Gastroesophageal sphincter (tissue), 4 donors: ENCODE results near the gene KRT25. TPM values are rescaled to one million over a fixed set of nuclear protein-coding genes. Genes with fewer than 3 reads are reported as not detected.

Source experiments
- ATAC-seq: fragments of 150-250 bp; one replicate; pipeline ENCODE4 v1.9.1; 2016; ENCODE audit warnings: mild to moderate bottlenecking, moderate library complexity
- H3K27ac ChIP-seq, 4 donors: fragments of 200-600 bp; sonication (generic) in 3 of 4; 1 replicate in 3 of 4; 2 replicates in 1 of 4; pipeline ENCODE4 v1.5.1; 2016 to 2019
- H3K27me3 ChIP-seq: fragments of 200-600 bp; sonication (generic); one replicate; pipeline ENCODE4 v1.5.1; 2019
- H3K36me3 ChIP-seq, 2 donors: fragments of 200-600 bp; sonication (generic); one replicate each; pipeline ENCODE4 v1.5.1; 2019; ENCODE audit warnings: control low read depth in 1 of 2
- H3K4me1 ChIP-seq, 3 donors: fragments of 200-600 bp; sonication (generic); 1 replicate in 2 of 3; 2 replicates in 1 of 3; pipeline ENCODE4 v1.5.1; 2016 to 2019; ENCODE audit warnings: control low read depth in 2 of 3
- H3K4me3 ChIP-seq, 2 donors: fragments of 200-600 bp; sonication (generic); one replicate each; pipeline ENCODE4 v1.5.1; 2019; ENCODE audit warnings: mild to moderate bottlenecking in 1 of 2, moderate library complexity in 1 of 2
- H3K9me3 ChIP-seq, 3 donors: fragments of 200-600 bp; sonication (generic); one replicate each; pipeline ENCODE4 v1.5.1; 2017 to 2019; ENCODE audit warnings: control low read depth in 2 of 3
- CTCF ChIP-seq, 4 experiments: fragments of 200-600 bp in 2 of 4; fragments of 450-650 bp in 2 of 4; sonication (generic) in 1 of 4; IDR thresholded peaks; one replicate each; pipeline ENCODE4 v1.5.1; 2017 to 2019; ENCODE audit warnings: antibody characterized with exemption in 4 of 4, mild to moderate bottlenecking in 2 of 4, moderate library complexity in 2 of 4
- EP300 ChIP-seq: sonication (generic); formaldehyde crosslinking; IDR thresholded peaks from one replicate; pipeline ENCODE4 v1.6.1; 2017; ENCODE audit warnings: antibody characterized with exemption, mild to moderate bottlenecking
- POLR2A ChIP-seq, 2 donors: fragments of 450-650 bp; IDR thresholded peaks; one replicate each; pipeline ENCODE4 v1.6.1; 2017; ENCODE audit warnings: antibody characterized with exemption in 2 of 2, mild to moderate bottlenecking in 2 of 2, moderate library complexity in 1 of 2
- POLR2AphosphoS5 ChIP-seq: sonication (generic); formaldehyde crosslinking; IDR thresholded peaks from one replicate; pipeline ENCODE4 v1.6.1; 2017; ENCODE audit warnings: antibody characterized with exemption
- WGBS, 2 donors: methylation state at CpG; one replicate each; pipeline ENCODE4 v1.1.5; 2018; ENCODE audit warnings: low coverage in 1 of 2; 5-methylcytosine and 5-hydroxymethylcytosine counted together
- total RNA-seq, 4 donors: library from RNA; depleted of rRNA; stranded (reverse); fragments of >200 nt; gene quantifications; one replicate each; pipeline ENCODE4 v1.1.0, GENCODE V29; 2016

Gene KRT25
- total RNA-seq, 4 donors from 2014 or later = not detected

- no peak overlapping the region for H3K4me3 ChIP-seq
- no peaks in the 10 kb centered on the region for H3K4me1 ChIP-seq
- 73% methylated on average over 3 to 12 of the region's 27 CpGs for WGBS, 2 donors
- TF ChIP-seq POLR2AphosphoS5 (no peak), CTCF (IDR thresholded peaks at IDR 0.05) (no peak), POLR2A (IDR thresholded peaks at IDR 0.05) (no peak), EP300 (no peak)
- no peaks in the 10 kb centered on the region for H3K9me3 ChIP-seq
- no peak for ATAC-seq
- H3K36me3 ChIP-seq = no peaks in the 10 kb centered on the region
- no peak overlapping the region for H3K27ac ChIP-seq
- peaks cover 93% of the 10 kb centered on the region for H3K27me3 ChIP-seq
These were observed 41.7 kb upstream of the KRT25 start for GRCh38 chr17:40796846-40797245.

- H3K4me3 ChIP-seq = no peak overlapping the region
- no peak overlapping the region for H3K27ac ChIP-seq
- 77 to 78% methylated on average over 9 to 10 of the region's 10 CpGs for WGBS, 2 donors
- no peaks in the 10 kb centered on the region for H3K36me3 ChIP-seq
- H3K27me3 ChIP-seq = peaks cover 78% of the 10 kb centered on the region
- no peaks in the 10 kb centered on the region for H3K9me3 ChIP-seq
- ATAC-seq = no peak
- TF ChIP-seq POLR2A (IDR thresholded peaks at IDR 0.05) = no peak
- peaks cover 0 to 7% (median 0%) of the 10 kb centered on the region in 3 donors for H3K4me1 ChIP-seq
These were observed 40.0 kb upstream of the KRT25 start for GRCh38 chr17:40795019-40795667.

DNA sequence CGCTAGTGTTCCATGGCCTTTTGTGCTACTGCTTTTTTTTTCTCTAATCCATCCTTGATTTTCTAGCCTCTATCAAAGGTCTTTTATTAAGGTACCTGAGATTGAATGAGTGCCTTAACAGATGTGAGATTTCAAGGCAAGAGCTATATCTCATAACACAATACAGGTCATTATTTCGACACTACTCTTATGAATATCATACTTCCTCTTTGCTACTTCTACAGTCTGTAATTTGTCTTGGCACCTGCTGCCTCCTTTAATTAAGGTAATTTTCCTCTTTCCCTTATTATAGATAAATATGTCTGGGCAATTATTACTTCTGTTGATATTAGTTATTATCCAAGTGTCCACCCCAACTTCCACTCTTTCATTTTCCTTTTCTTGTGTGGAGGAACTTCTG lies 39.3 kb upstream of the KRT25 start:
- TF ChIP-seq POLR2AphosphoS5 = no peak
- TF ChIP-seq CTCF (IDR thresholded peaks at IDR 0.05) = no peak
- TF ChIP-seq EP300 = no peak
- Histone ChIP-seq H3K9me3 (no peaks in the 10 kb centered on the region), H3K36me3 (no peaks in the 10 kb centered on the region), H3K27ac (no peak overlapping the region), H3K4me1 (peaks cover 0 to 7% (median 0%) of the 10 kb centered on the region in 3 donors), H3K4me3 (no peak overlapping the region), H3K27me3 (peaks cover 73% of the 10 kb centered on the region)
- no peak for ATAC-seq
- 74 to 94% methylated on average over 2 of the region's 2 CpGs for WGBS, 2 donors

GRCh38 chr17:40793832-40794231 lies 38.7 kb upstream of the KRT25 start:
- Histone ChIP-seq H3K36me3 (no peaks in the 10 kb centered on the region), H3K4me1 (peaks cover 0 to 7% (median 0%) of the 10 kb centered on the region in 3 donors), H3K27me3 (peaks cover 67% of the 10 kb centered on the region), H3K4me3 (no peak overlapping the region), H3K27ac (no peak overlapping the region), H3K9me3 (no peaks in the 10 kb centered on the region)
- ATAC-seq = no peak
- WGBS, 2 donors = 60 to 80% methylated on average over 2 to 6 of the region's 10 CpGs
- no peak for TF ChIP-seq CTCF (IDR thresholded peaks at IDR 0.05)
- TF ChIP-seq POLR2AphosphoS5 = no peak
- TF ChIP-seq EP300 = no peak
- no peak for TF ChIP-seq POLR2A (IDR thresholded peaks at IDR 0.05)

DNA sequence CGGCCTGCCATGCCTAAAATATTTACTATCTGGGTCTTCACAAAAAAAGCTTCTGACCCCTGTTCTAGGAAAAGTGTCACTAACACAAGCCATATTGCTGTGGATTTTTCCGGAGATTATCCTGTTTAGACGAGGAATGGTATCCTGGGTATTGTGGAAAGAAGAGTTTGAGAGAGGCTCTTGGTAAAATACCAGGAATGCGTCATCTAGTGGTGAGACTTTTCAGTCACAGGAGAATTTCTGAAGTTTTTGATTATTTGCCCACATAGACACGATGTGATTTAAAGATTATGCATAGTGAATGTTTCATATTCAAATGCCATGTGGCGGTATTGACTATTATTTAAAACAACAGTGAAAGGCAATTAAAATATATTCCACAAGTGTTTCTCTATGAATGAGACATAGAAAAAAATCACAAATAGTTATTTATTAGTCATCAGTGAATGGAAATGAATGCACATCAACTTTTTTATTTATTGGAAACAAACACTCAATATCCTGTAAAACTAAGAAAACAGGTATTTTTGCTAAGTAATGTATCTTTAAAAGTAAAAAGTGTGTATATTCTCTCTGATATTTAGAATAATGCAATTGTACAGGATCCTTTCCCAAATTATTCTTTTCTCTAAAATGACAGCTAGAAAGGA lies 36.8 kb upstream of the KRT25 start:
- TF ChIP-seq POLR2AphosphoS5 (no peak), CTCF (IDR thresholded peaks at IDR 0.05) (peak; percentile 11 to 56 (median 44))
- H3K27me3 ChIP-seq = peaks cover 47% of the 10 kb centered on the region
- 22 to 28% methylated on average over 6 of the region's 6 CpGs for WGBS, 2 donors
- peaks cover 0 to 7% (median 0%) of the 10 kb centered on the region in 3 donors for H3K4me1 ChIP-seq
- no peak overlapping the region for H3K27ac ChIP-seq
- H3K9me3 ChIP-seq = no peaks in the 10 kb centered on the region
- ATAC-seq = no peak
- no peaks in the 10 kb centered on the region for H3K36me3 ChIP-seq
- no peak overlapping the region for H3K4me3 ChIP-seq
